HG03159 (cell line): ENCODE measurements around the gene TMIE.

Experiments
- ATAC-seq: cut with Tn5 transposase; IDR thresholded peaks from one replicate; pipeline ENCODE4 v1.9.1; 2021; ENCODE audit warnings: mild to moderate bottlenecking, moderate library complexity; ENCODE audit not compliant: unreplicated experiment

Gene TMIE

GRCh38 chr3:46668591-46668990, 32.6 kb upstream of the TMIE start:
- no peak for ATAC-seq

- no peak for ATAC-seq
These were observed 31.8 kb upstream of the TMIE start for GRCh38 chr3:46669191-46669999.

DNA sequence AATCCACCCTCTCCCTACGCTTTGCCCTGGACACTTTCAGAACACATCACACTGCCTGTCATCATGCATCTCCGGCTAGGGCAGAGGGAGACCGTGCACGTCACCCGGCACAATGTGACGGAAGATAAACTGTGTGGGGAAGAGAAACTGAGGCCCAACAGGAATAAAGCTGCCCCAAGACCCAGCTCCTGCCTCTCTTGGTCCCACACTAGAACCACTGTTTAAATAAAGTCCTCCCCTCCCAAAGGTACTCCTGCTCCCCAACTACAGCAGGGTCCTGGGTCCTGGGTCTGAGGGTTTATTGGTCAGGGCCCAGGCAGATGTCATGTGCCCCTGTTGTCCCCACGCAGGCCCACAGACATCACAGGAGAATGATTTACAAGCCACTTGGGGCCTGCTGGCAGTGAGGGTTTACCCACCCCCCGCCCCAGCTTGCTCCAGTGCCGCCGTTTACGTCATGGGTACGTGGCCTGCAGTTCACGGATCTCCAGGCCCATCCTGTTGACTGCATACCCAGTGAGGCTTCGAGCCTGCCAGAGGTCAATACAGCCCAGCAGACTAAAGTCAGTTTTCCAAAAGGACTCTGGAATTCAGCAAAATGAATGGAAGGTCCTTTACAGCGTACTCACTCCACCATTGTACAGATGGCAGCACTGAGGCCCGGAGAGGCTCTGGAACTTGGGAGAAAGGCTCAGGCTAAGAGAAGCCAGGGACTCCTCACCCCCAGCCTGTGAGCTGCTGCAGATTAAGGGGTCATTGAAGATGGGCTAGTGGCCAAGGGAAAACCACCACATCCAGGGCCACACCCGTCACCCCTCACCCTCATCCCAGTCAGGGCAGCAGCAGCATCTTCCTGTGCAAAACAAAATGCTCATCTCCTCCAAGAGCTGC, 30.9 kb upstream of the TMIE start:
- ATAC-seq, result no peak

DNA sequence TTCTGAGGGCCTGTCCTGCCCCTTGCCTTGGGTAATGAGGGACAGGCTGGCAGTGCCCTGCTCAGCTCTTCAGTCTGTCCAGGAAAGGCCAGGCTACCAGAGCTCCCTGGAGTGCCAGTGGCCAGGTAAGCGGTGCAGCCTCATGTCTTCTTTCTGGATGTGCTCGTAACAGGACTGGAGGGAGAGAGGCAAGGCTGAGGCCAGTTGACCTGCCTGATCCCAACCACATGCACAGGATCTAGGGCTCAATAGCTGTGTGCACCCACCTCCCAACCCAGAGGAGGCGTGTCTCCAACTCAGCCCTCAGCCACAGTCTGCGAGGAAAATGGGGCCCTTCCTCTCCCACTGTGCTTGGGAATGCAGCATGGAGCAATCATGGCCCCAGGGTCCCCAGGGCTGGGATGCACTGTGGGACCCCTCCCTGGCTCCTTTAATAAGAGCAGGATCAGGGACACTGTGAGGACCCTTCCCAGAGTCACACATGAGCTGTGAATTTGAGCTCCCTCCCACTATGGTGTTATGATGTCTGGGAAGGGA, 30.2 kb upstream of the TMIE start:
- no peak for ATAC-seq

- no peak for ATAC-seq
These were observed 29.4 kb upstream of the TMIE start for GRCh38 chr3:46671541-46672348.

DNA sequence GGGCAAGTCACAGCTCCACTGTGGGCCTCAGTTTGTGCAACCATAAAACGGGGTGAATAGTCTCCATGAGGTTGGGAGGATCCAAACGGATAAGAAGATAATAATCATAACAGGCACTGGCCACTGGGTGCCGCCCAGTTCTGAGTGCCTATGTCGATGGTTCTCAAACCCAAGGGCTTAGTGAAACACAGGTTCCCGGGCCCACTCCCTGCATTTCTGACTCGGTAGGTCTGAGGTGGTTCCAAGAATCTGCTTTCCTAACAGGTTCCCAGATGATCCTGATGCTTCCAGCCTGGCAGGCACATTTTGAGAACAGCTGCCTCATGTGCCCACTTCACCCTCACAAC, 28.9 kb upstream of the TMIE start:
- ATAC-seq, result no peak

GRCh38 chr3:46673151-46674030, 27.8 kb upstream of the TMIE start:
- ATAC-seq, result no peak

DNA sequence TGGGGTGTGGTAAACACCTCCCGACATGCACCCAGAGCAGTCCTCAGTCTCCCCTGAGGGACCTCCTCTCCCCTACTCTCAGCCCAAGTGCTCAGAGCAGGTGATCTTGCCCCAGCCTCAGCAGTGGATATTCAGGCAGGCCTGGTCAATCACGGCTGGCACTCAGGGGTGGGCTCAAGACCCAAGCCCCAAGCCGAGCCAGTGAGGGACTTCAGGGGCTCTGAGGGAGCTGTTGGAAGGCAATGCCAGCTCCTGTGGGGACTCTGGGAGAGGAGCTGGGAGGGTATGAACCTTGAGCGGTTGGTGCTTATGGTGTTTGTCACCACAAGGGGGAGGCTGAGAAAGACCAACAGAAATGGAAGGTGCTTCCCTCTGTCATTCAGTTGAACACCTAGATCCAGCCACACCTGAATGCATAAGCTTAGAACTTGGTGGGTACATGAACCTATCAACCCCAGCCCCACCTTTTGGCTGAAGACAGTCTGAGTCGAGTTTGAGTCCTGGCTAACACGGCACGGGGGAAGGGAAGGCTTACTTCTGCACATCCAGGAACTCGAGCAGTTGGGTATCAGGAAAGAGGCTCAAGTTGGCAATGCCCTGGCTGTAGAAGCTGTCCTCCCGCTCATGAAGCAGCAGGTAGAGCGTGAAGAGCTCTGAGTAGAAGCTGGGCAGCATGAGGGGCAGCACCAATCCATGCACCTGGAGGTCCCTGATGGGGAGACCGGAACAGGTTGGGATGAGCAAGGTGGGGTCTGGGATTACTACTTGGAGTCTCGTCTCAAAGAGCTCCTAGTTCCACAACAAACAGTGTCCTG, 27.0 kb upstream of the TMIE start:
- no peak for ATAC-seq

DNA sequence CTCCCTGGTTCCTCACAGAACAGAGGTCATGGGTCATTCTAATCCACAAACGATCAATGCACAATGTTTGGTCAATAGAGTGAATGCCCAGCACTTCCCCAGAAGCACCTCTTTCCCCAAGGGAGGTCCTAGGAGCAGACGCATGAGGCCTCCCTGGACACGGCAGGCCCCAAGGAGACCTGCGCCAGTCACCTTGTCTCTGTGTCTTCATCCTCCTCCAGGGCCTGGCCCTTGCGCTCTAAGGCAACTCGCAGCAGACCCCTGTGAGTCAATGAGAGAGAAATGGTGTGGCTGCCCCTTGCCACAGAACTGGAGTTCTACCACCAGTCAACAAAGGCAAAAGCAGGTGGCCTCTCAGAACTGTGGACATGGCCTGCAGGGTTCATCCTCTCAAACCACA, 25.8 kb upstream of the TMIE start:
- no peak for ATAC-seq

DNA sequence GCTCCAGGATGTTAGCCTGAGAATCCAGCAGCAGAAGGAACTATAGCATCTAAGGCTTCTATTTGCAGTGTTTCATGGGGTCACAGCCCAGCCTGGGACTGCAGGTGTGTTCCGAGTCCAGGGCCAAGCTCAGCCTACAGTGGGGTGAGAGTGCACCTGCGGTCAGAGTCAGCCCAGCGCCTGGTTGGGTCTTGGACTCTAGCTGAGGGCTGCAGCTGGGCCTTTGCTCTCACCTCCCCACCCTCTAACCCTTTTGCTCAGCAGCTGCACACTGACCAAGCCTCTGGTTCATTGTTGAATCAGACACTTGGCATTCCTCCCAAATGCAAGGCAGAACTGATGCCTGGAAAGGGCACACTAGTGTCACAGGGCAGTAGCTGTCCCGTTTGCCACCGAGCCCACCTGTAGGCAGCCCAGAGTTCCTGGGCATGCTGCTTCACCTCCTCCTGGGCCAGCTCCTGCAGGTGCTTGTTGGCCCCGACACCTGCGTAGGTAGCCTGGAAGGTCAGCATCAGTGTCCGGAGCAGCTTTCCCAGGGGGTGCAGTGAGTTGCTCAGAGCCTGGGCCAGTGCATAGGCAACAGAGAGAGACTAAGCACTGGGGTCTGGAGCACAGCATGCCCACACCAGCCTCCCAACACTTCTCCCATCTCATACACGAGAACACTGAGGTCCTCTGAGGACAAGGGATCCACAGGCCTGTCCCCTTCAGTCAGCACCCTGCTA, 25.2 kb upstream of the TMIE start:
- no peak for ATAC-seq

GRCh38 chr3:46676601-46677410, 24.4 kb upstream of the TMIE start:
- ATAC-seq, result no peak

- no peak for ATAC-seq
These were observed 23.8 kb upstream of the TMIE start for GRCh38 chr3:46677411-46677726.

GRCh38 chr3:46678280-46678679, 22.9 kb upstream of the TMIE start:
- no peak for ATAC-seq

DNA sequence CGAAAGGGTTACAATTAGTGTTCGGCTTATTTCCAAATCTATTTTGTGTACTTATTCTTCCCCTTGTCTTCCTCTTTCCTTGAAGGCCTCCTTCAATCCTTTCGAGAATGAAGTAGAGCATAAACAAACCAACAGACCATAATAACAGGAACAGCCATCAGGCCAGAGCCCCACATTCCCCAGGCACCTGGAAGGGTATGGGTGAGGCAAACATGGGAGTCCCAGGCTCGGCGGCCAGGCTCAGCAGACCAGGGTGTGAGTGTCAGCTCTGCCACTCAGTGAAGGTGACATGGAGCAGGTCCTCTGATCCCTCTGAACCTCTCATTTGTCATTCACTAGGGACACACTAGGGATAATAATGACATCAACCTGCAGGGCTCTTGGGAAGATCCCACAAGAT, 21.5 kb upstream of the TMIE start:
- no peak for ATAC-seq

DNA sequence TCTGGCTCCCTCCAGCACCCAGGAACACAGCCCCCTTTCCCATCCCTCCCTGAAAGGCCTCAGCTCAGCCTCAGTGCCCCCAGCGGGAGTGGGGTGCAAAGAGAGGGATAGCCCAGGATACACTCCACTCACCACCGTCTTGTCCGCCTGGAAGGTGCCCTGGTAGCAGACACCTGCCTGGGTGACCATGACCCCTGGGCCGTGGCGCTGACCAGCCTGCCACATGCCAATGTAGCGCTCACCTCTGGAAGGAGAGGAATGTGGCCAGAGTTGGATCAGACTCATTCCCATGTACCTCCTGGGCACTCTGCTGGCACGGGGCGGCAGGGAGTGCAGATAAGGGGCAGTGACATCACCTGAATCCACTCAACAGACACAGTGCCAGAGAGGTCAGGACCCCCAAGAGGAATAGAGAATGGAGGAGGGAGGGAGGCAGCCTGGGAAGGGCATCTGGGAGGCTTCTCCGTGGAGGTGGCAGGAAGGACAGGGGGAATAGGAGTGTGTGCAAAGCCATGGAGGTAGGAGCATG, 20.8 kb upstream of the TMIE start:
- ATAC-seq, result no peak

GRCh38 chr3:46681387-46681786, 19.8 kb upstream of the TMIE start:
- no peak for ATAC-seq

- no peak for ATAC-seq
These were observed 19.2 kb upstream of the TMIE start for GRCh38 chr3:46681856-46682540.
